Endodermal cell (in vitro differentiated cells): ENCODE results near the gene L1CAM. TPM values are rescaled to one million over a fixed set of nuclear protein-coding genes. Genes with fewer than 3 reads are reported as not detected.

Experiments
- DNase-seq: peaks from one replicate; pipeline ENCODE4 v3.0.0-alpha.2; 2017
- H3K27ac ChIP-seq: 2 replicates; pipeline ENCODE4 v1.5.1; 2013; ENCODE audit warnings: mild to moderate bottlenecking, low read depth, low read length, moderate library complexity
- H3K27me3 ChIP-seq: 2 replicates; pipeline ENCODE4 v1.6.1; 2013; ENCODE audit warnings: mild to moderate bottlenecking, low read length, moderate library complexity; ENCODE audit not compliant: insufficient read depth, control insufficient read depth, poor library complexity, severe bottlenecking
- H3K36me3 ChIP-seq: 2 replicates; pipeline ENCODE4 v1.7.0; 2013; ENCODE audit warnings: mild to moderate bottlenecking, low read length, moderate library complexity; ENCODE audit not compliant: control insufficient read depth, insufficient read depth
- H3K4me1 ChIP-seq: one replicate; pipeline ENCODE4 v1.7.0; 2013; ENCODE audit warnings: low read length; ENCODE audit not compliant: control insufficient read depth, insufficient read depth
- H3K4me3 ChIP-seq: 2 replicates; pipeline ENCODE4 v1.5.1; 2013; ENCODE audit warnings: mild to moderate bottlenecking, low read length, moderate library complexity
- H3K9ac ChIP-seq: 2 replicates; pipeline ENCODE4 v1.6.1; 2013; ENCODE audit warnings: mild to moderate bottlenecking, low read length, moderate library complexity; ENCODE audit not compliant: poor library complexity, severe bottlenecking; ENCODE audit errors: extremely low read depth
- H3K9me3 ChIP-seq: 2 replicates; pipeline ENCODE4 v1.6.1; 2013; ENCODE audit warnings: mild to moderate bottlenecking, low read length, moderate library complexity; ENCODE audit not compliant: control insufficient read depth
- H3K27ac Mint-ChIP-seq: 2 replicates; pipeline ENCODE4 v1.8.0; 2020; ENCODE audit warnings: mixed read lengths
- H3K27me3 Mint-ChIP-seq: 2 replicates; pipeline ENCODE4 v1.8.0; 2021; ENCODE audit warnings: mild to moderate bottlenecking, mixed read lengths; ENCODE audit not compliant: insufficient read depth
- H3K36me3 Mint-ChIP-seq: 2 replicates; pipeline ENCODE4 v1.8.0; 2020; ENCODE audit warnings: low read depth, mixed read lengths
- H3K4me1 Mint-ChIP-seq: 2 replicates; pipeline ENCODE4 v1.8.0; 2020; ENCODE audit warnings: mixed read lengths
- H3K4me3 Mint-ChIP-seq: 2 replicates; pipeline ENCODE4 v1.8.0; 2020; ENCODE audit warnings: mild to moderate bottlenecking, moderate library complexity, mixed read lengths
- H3K9me3 Mint-ChIP-seq: 2 replicates; pipeline ENCODE4 v1.8.0; 2020; ENCODE audit warnings: mild to moderate bottlenecking, mixed read lengths
- WGBS, 2 experiments: methylation state at CpG; one replicate each; pipeline versions ENCODE4 v1.1.5 to v1.1.7; 2013; ENCODE audit warnings: missing lambda C conversion rate in 2 of 2, mixed read lengths in 1 of 2; ENCODE audit not compliant: insufficient coverage in 1 of 2, insufficient read length in 1 of 2; 5-methylcytosine and 5-hydroxymethylcytosine counted together
- total RNA-seq, 2 donors: library from RNA; stranded (reverse); fragmentation: NEBNext Ultra II Directional in 1 of 2; extraction: Animal tissue kit (Norgen Biotek cat#: 25700) in 1 of 2; gene quantifications; 2 replicates in 1 of 2; 3 replicates in 1 of 2; pipeline ENCODE4 v1.2.1, GENCODE V29; 2021
- TF ChIP-seq, protein P1 (sequence below): fragments of 200-600 bp; sonication (generic); conservative IDR thresholded peaks from 2 replicates; pipeline ENCODE4 v1.5.0; 2021; ENCODE audit warnings: antibody characterized with exemption, mild to moderate bottlenecking

The L1CAM gene
- total RNA-seq, 2 donors from 2014 or later, result 7.5 to 29.0 TPM

DNA sequence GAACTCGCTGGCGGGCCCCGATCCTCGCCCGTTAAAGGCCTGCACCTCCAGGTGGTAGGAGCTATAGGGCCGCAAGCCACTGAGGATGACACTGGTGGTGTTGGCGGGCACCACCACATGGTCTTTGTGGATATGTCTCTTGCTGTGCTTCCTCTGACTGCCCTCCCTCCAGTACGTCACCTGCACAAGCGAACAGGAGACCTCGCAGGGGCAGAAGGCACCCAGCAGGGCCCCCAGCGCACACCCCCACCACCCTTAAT, 20.7 kb downstream of the L1CAM start:
- H3K27ac ChIP-seq, result no peak overlapping the region
- WGBS, 2 experiments, result 94% methylated on average over 9 of the region's 11 CpGs; no CpG with 5 or more reads in 1 of the 2 experiments
- H3K27me3 Mint-ChIP-seq, result no peaks in the 10 kb centered on the region
- H3K4me3 Mint-ChIP-seq, result no peak overlapping the region
- peaks cover 72% of the 10 kb centered on the region for H3K9me3 Mint-ChIP-seq
- no peak overlapping the region for H3K27ac Mint-ChIP-seq
- H3K27me3 ChIP-seq, result no peaks in the 10 kb centered on the region
- TF ChIP-seq, protein P1, sequence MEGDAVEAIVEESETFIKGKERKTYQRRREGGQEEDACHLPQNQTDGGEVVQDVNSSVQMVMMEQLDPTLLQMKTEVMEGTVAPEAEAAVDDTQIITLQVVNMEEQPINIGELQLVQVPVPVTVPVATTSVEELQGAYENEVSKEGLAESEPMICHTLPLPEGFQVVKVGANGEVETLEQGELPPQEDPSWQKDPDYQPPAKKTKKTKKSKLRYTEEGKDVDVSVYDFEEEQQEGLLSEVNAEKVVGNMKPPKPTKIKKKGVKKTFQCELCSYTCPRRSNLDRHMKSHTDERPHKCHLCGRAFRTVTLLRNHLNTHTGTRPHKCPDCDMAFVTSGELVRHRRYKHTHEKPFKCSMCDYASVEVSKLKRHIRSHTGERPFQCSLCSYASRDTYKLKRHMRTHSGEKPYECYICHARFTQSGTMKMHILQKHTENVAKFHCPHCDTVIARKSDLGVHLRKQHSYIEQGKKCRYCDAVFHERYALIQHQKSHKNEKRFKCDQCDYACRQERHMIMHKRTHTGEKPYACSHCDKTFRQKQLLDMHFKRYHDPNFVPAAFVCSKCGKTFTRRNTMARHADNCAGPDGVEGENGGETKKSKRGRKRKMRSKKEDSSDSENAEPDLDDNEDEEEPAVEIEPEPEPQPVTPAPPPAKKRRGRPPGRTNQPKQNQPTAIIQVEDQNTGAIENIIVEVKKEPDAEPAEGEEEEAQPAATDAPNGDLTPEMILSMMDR, result no peak
- H3K4me3 ChIP-seq, result no peak overlapping the region
- no peak overlapping the region for H3K9ac ChIP-seq
- H3K4me1 ChIP-seq, result no peaks in the 10 kb centered on the region
- peaks cover 19% of the 10 kb centered on the region for H3K36me3 Mint-ChIP-seq
- no peaks in the 10 kb centered on the region for H3K36me3 ChIP-seq
- no peaks in the 10 kb centered on the region for H3K4me1 Mint-ChIP-seq
- no peaks in the 10 kb centered on the region for H3K9me3 ChIP-seq
- no peak for DNase-seq

- DNase-seq, result no peak
- Mint-ChIP-seq H3K27ac (no peak overlapping the region), H3K4me1 (no peaks in the 10 kb centered on the region), H3K36me3 (peaks cover 19% of the 10 kb centered on the region), H3K9me3 (peaks cover 72% of the 10 kb centered on the region), H3K27me3 (no peaks in the 10 kb centered on the region), H3K4me3 (no peak overlapping the region)
- Histone ChIP-seq H3K27me3 (no peaks in the 10 kb centered on the region), H3K9me3 (no peaks in the 10 kb centered on the region), H3K4me3 (no peak overlapping the region), H3K9ac (no peak overlapping the region), H3K4me1 (no peaks in the 10 kb centered on the region), H3K36me3 (no peaks in the 10 kb centered on the region), H3K27ac (no peak overlapping the region)
- TF ChIP-seq, protein P1, result no peak
- 94 to 100% methylated on average over 3 to 30 of the region's 30 CpGs for WGBS, 2 experiments
Measured at GRCh38 chrX:153864561-153865320, 21.2 kb downstream of the L1CAM start.

DNA sequence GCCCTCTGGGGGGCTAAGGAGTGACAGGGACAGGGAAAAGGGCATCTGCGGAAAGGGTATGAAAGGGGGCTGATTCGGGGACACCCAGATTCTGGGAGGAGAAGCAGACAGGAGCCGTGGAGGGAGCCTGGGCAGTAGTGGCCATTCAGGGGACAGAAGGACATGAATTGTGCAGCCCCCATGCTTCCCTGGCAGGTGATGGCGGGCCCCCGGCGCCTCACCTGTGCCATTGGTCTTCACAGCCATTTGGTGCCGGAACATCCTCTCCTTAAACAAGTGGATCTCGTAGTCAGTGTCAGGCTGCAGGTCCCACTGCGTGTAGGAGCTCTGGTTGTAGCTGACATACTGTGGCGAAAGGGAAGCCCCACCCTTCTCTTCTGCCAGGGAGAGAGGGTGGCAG, 21.9 kb downstream of the L1CAM start:
- TF ChIP-seq, protein P1, result no peak
- Mint-ChIP-seq H3K9me3 (peaks cover 72% of the 10 kb centered on the region), H3K27ac (no peak overlapping the region), H3K36me3 (peaks cover 19% of the 10 kb centered on the region), H3K27me3 (no peaks in the 10 kb centered on the region), H3K4me1 (no peaks in the 10 kb centered on the region), H3K4me3 (no peak overlapping the region)
- DNase-seq, result no peak
- Histone ChIP-seq H3K4me3 (no peak overlapping the region), H3K4me1 (no peaks in the 10 kb centered on the region), H3K27me3 (no peaks in the 10 kb centered on the region), H3K9ac (no peak overlapping the region), H3K9me3 (no peaks in the 10 kb centered on the region), H3K36me3 (no peaks in the 10 kb centered on the region), H3K27ac (no peak overlapping the region)
- 89 to 100% methylated on average over 2 to 10 of the region's 10 CpGs for WGBS, 2 experiments
